SK-N-SH treated with all-trans-retinoic acid at 6 μM for 48 hours (cell line): ENCODE data around the gene MYL9.

Source experiments
- ATAC-seq: fragments of 200-7000 bp; cut with Tn5 transposase; 3 replicates; pipeline ENCODE4 v1.9.1; 2020; ENCODE audit warnings: mild to moderate bottlenecking, moderate library complexity
- ARNTL ChIP-seq: fragments of 450-650 bp; formaldehyde crosslinking; IDR thresholded peaks from 2 replicates; pipeline ENCODE4 v1.5.0; 2020; ENCODE audit warnings: low read depth, mild to moderate bottlenecking, moderate library complexity, borderline replicate concordance
- BACH2 ChIP-seq: fragments of 250-450 bp; sonication (Bioruptor Pico); IDR thresholded peaks from 2 replicates; pipeline ENCODE4 v1.9.0; 2021; ENCODE audit warnings: mild to moderate bottlenecking, borderline replicate concordance
- CSDC2 ChIP-seq: fragments of 250-450 bp; sonication (Bioruptor Pico); IDR thresholded peaks from 2 replicates; pipeline ENCODE4 v1.5.0; 2020; ENCODE audit warnings: mild to moderate bottlenecking, moderate library complexity
- ESRRG ChIP-seq: fragments of 250-450 bp; sonication (Bioruptor Pico); IDR thresholded peaks from 2 replicates; pipeline ENCODE4 v1.6.1; 2021; ENCODE audit warnings: mild to moderate bottlenecking
- GLIS3 ChIP-seq: fragments of 250-450 bp; sonication (Bioruptor Pico); IDR thresholded peaks from 2 replicates; pipeline ENCODE4 v1.5.0; 2020; ENCODE audit warnings: mild to moderate bottlenecking, moderate library complexity
- ISL1 ChIP-seq: fragments of 250-450 bp; sonication (Bioruptor Pico); IDR thresholded peaks from 2 replicates; pipeline ENCODE4 v2.1.2; 2022; ENCODE audit warnings: mild to moderate bottlenecking, moderate library complexity
- OSR1 ChIP-seq: fragments of 250-450 bp; sonication (Bioruptor Pico); IDR thresholded peaks from 2 replicates; pipeline ENCODE4 v1.8.0; 2022; ENCODE audit warnings: moderate library complexity, mild to moderate bottlenecking, inconsistent platforms
- PPARA ChIP-seq: fragments of 250-450 bp; sonication (Bioruptor Pico); IDR thresholded peaks from 2 replicates; pipeline ENCODE4 v1.5.0; 2020; ENCODE audit warnings: mild to moderate bottlenecking, borderline replicate concordance
- RARB ChIP-seq: fragments of 250-450 bp; sonication (Bioruptor Pico); IDR thresholded peaks from 2 replicates; pipeline ENCODE4 v1.8.0; 2021; ENCODE audit warnings: mild to moderate bottlenecking, moderate library complexity
- SNAI2 ChIP-seq: fragments of 250-450 bp; sonication (Bioruptor Pico); IDR thresholded peaks from 2 replicates; pipeline ENCODE4 v1.5.0; 2020; ENCODE audit warnings: mild to moderate bottlenecking, moderate library complexity
- TCF4 ChIP-seq: fragments of 250-450 bp; sonication (Bioruptor Pico); IDR thresholded peaks from 2 replicates; pipeline ENCODE4 v1.8.0; 2021; ENCODE audit warnings: mild to moderate bottlenecking, moderate library complexity, borderline replicate concordance
- TOX ChIP-seq: fragments of 250-450 bp; sonication (Bioruptor Pico); IDR thresholded peaks from 2 replicates; pipeline ENCODE4 v1.8.0; 2021; ENCODE audit warnings: mild to moderate bottlenecking, moderate library complexity, borderline replicate concordance
- ZC3H10 ChIP-seq: fragments of 250-450 bp; sonication (Bioruptor Pico); IDR thresholded peaks from 2 replicates; pipeline ENCODE4 v1.5.1; 2021; ENCODE audit warnings: mild to moderate bottlenecking, moderate library complexity
- ZFP3 ChIP-seq: fragments of 250-450 bp; sonication (Bioruptor Pico); IDR thresholded peaks from 2 replicates; pipeline ENCODE4 v1.5.0; 2020; ENCODE audit warnings: mild to moderate bottlenecking, moderate library complexity
- ZFP30 ChIP-seq: fragments of 450-650 bp; formaldehyde crosslinking; IDR thresholded peaks from 2 replicates; pipeline ENCODE4 v1.5.0; 2022; ENCODE audit warnings: mild to moderate bottlenecking, moderate library complexity
- ZNF565 ChIP-seq: fragments of 450-650 bp; formaldehyde crosslinking; conservative IDR thresholded peaks from 2 replicates; pipeline ENCODE4 v1.5.0; 2020; ENCODE audit warnings: low read depth, mild to moderate bottlenecking, moderate library complexity
- ZNF70 ChIP-seq: fragments of 450-650 bp; formaldehyde crosslinking; IDR thresholded peaks from 2 replicates; pipeline ENCODE4 v1.5.0; 2020; ENCODE audit warnings: mild to moderate bottlenecking, moderate library complexity
- ZNF8 ChIP-seq: fragments of 450-650 bp; formaldehyde crosslinking; IDR thresholded peaks from 2 replicates; pipeline ENCODE4 v1.5.0; 2020; ENCODE audit warnings: mild to moderate bottlenecking, moderate library complexity
- TF ChIP-seq, protein P1 (sequence below): fragments of 250-450 bp; sonication (Bioruptor Pico); IDR thresholded peaks from 2 replicates; pipeline ENCODE4 v1.8.0; 2021; ENCODE audit warnings: low read depth, mild to moderate bottlenecking, moderate library complexity, borderline replicate concordance
- TF ChIP-seq, protein P2 (sequence below): fragments of 250-450 bp; sonication (Bioruptor Pico); IDR thresholded peaks from 2 replicates; pipeline ENCODE4 v1.5.1; 2021; ENCODE audit warnings: mild to moderate bottlenecking, moderate library complexity
- TF ChIP-seq, protein P3 (sequence below): fragments of 250-450 bp; sonication (Bioruptor Pico); IDR thresholded peaks from 2 replicates; pipeline ENCODE4 v1.5.1; 2020; ENCODE audit warnings: low read depth, mild to moderate bottlenecking, moderate library complexity
- TF ChIP-seq, protein P4 (sequence below): fragments of 250-450 bp; sonication (Bioruptor Pico); IDR thresholded peaks from 2 replicates; pipeline ENCODE4 v1.8.0; 2020; ENCODE audit warnings: mild to moderate bottlenecking, moderate library complexity, borderline replicate concordance
- TF ChIP-seq, protein P5 (sequence below): fragments of 250-450 bp; sonication (Bioruptor Pico); IDR thresholded peaks from 2 replicates; pipeline ENCODE4 v1.5.0; 2020; ENCODE audit warnings: mild to moderate bottlenecking, moderate library complexity

Gene MYL9

DNA sequence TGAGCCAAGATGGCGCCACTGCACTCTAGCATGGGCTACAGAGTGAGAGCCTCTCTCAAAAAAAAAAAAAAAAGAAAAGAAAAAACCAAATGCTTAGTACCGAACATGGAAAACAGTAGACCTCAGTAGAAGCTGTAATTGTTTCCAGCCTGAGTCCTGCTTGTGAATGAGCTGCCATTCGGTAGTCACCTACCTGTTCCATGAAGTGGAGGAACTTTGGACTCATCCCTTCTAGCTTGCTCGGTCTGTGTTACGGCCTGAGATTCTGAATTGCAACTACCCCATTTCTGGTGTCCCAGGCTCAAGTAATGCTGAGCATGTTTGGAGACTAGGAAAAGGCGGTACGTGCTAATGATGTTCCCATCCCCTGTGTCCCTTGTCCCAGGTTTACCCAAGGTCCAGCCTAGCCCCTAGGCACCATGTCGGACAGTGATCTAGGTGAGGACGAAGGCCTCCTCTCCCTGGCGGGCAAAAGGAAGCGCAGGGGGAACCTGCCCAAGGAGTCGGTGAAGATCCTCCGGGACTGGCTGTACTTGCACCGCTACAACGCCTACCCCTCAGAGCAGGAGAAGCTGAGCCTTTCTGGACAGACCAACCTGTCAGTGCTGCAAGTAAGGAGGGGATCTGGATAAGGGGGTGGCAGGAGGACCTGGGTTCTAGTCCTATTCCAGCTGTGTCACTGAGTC, 37.2 kb downstream of the MYL9 start (continued):
- no peak for TF ChIP-seq GLIS3 (CRISPR knock-in tag)

DNA sequence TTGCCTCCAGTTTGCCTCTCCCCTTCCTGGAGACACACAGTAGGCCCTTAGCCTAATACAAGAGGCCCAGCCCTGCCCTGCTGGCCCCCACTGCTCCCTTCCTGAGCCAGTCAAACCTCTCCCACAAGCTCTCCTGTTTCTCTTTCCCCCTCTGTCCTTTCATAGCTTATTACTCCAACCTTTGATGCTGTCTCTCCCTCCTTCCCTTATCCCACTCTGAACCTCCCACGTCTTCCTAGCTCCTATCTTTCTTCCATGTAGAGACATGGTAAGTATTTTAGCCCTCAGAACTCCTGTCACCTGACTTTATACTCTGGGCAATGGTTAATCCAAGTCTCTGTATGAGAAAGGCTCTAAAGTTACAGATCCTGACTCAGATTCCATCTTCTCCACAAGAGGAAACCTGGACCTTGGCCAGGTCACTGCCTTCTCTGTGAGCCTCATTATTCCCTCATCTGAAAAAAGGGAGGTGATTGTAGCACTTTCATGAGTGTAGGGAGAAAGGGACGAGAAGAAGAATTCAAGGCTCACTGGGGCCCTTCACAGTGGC, 38.8 kb downstream of the MYL9 start:
- TF ChIP-seq, protein P1, sequence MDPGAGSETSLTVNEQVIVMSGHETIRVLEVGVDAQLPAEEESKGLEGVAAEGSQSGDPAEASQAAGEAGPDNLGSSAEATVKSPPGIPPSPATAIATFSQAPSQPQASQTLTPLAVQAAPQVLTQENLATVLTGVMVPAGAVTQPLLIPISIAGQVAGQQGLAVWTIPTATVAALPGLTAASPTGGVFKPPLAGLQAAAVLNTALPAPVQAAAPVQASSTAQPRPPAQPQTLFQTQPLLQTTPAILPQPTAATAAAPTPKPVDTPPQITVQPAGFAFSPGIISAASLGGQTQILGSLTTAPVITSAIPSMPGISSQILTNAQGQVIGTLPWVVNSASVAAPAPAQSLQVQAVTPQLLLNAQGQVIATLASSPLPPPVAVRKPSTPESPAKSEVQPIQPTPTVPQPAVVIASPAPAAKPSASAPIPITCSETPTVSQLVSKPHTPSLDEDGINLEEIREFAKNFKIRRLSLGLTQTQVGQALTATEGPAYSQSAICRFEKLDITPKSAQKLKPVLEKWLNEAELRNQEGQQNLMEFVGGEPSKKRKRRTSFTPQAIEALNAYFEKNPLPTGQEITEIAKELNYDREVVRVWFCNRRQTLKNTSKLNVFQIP, result no peak
- TF ChIP-seq PPARA (no peak), GLIS3 (CRISPR knock-in tag) (no peak), BACH2 (CRISPR knock-in tag) (no peak), SNAI2 (CRISPR knock-in tag) (no peak), ESRRG (CRISPR knock-in tag) (no peak), ZNF565 (CRISPR knock-in tag) (no peak), ISL1 (CRISPR knock-in tag) (no peak), TOX (CRISPR knock-in tag) (no peak), ZFP30 (CRISPR knock-in tag) (no peak), RARB (no peak), ZNF70 (CRISPR knock-in tag) (no peak), CSDC2 (CRISPR knock-in tag) (no peak), ZFP3 (CRISPR knock-in tag) (no peak), ARNTL (CRISPR knock-in tag) (no peak), TCF4 (CRISPR knock-in tag) (no peak), OSR1 (CRISPR knock-in tag) (no peak), ZNF8 (CRISPR knock-in tag) (no peak)
- TF ChIP-seq, protein P2, sequence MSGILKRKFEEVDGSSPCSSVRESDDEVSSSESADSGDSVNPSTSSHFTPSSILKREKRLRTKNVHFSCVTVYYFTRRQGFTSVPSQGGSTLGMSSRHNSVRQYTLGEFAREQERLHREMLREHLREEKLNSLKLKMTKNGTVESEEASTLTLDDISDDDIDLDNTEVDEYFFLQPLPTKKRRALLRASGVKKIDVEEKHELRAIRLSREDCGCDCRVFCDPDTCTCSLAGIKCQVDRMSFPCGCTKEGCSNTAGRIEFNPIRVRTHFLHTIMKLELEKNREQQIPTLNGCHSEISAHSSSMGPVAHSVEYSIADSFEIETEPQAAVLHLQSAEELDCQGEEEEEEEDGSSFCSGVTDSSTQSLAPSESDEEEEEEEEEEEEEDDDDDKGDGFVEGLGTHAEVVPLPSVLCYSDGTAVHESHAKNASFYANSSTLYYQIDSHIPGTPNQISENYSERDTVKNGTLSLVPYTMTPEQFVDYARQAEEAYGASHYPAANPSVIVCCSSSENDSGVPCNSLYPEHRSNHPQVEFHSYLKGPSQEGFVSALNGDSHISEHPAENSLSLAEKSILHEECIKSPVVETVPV (CRISPR knock-in tag), result no peak
- TF ChIP-seq, protein P3, sequence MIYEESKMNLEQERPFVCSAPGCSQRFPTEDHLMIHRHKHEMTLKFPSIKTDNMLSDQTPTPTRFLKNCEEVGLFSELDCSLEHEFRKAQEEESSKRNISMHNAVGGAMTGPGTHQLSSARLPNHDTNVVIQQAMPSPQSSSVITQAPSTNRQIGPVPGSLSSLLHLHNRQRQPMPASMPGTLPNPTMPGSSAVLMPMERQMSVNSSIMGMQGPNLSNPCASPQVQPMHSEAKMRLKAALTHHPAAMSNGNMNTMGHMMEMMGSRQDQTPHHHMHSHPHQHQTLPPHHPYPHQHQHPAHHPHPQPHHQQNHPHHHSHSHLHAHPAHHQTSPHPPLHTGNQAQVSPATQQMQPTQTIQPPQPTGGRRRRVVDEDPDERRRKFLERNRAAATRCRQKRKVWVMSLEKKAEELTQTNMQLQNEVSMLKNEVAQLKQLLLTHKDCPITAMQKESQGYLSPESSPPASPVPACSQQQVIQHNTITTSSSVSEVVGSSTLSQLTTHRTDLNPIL, result no peak
- ATAC-seq, result peak; percentile 46

DNA sequence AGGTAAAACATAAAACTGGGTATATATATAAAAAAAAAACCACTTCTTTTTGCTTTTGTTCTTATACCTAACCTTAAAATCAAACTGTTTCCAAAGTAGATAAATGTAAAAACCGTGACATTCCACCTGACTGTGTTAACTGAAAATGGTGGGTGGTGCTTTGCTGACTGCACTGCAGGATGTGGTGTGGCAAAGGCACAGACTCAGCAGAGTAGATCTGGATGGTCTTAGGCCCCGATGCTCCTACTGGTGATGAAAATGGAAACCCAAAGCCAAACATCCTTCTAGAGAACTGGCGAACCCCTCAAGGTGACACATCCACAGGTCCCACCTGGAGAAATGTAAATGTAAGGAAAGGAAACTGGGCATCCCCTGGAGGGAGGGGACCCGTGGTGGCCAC, 41.0 kb downstream of the MYL9 start:
- TF ChIP-seq ZNF70 (CRISPR knock-in tag), result no peak
- TF ChIP-seq OSR1 (CRISPR knock-in tag), result no peak
- TF ChIP-seq, protein P4, sequence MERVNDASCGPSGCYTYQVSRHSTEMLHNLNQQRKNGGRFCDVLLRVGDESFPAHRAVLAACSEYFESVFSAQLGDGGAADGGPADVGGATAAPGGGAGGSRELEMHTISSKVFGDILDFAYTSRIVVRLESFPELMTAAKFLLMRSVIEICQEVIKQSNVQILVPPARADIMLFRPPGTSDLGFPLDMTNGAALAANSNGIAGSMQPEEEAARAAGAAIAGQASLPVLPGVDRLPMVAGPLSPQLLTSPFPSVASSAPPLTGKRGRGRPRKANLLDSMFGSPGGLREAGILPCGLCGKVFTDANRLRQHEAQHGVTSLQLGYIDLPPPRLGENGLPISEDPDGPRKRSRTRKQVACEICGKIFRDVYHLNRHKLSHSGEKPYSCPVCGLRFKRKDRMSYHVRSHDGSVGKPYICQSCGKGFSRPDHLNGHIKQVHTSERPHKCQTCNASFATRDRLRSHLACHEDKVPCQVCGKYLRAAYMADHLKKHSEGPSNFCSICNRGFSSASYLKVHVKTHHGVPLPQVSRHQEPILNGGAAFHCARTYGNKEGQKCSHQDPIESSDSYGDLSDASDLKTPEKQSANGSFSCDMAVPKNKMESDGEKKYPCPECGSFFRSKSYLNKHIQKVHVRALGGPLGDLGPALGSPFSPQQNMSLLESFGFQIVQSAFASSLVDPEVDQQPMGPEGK (CRISPR knock-in tag), result no peak
- TF ChIP-seq BACH2 (CRISPR knock-in tag), result no peak
- no peak for TF ChIP-seq PPARA
- no peak for ATAC-seq

DNA sequence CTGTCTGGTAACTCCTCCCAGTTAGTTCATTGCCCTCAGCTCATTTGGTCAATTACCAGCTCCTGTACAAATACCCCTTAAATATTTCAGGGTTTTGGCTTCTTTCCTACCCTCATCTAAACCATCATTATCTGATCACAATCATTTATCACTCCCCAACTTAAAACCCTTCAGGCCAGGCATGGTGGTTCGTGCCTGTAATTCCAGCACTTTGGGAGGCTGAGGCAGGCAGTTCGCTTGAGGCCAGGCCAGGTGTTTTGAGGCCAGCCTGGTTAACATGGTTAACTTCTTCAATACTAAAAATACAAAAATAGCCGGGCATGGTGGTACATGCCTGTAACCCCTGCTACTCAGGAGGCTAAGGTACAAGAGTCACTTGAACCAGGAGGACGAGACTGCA, 41.5 kb downstream of the MYL9 start:
- no peak for ATAC-seq
- TF ChIP-seq CSDC2 (CRISPR knock-in tag), result no peak
- no peak for TF ChIP-seq ESRRG (CRISPR knock-in tag)
- no peak for TF ChIP-seq ZC3H10 (CRISPR knock-in tag)
- no peak for TF ChIP-seq TCF4 (CRISPR knock-in tag)
- no peak for TF ChIP-seq PPARA
- TF ChIP-seq ZFP3 (CRISPR knock-in tag), result no peak
- TF ChIP-seq ZNF8 (CRISPR knock-in tag), result no peak
- no peak for TF ChIP-seq BACH2 (CRISPR knock-in tag)
- no peak for TF ChIP-seq SNAI2 (CRISPR knock-in tag)
- TF ChIP-seq ZNF565 (CRISPR knock-in tag), result no peak
- TF ChIP-seq RARB, result no peak
- TF ChIP-seq OSR1 (CRISPR knock-in tag), result no peak
- no peak for TF ChIP-seq ISL1 (CRISPR knock-in tag)
- TF ChIP-seq, protein P5, sequence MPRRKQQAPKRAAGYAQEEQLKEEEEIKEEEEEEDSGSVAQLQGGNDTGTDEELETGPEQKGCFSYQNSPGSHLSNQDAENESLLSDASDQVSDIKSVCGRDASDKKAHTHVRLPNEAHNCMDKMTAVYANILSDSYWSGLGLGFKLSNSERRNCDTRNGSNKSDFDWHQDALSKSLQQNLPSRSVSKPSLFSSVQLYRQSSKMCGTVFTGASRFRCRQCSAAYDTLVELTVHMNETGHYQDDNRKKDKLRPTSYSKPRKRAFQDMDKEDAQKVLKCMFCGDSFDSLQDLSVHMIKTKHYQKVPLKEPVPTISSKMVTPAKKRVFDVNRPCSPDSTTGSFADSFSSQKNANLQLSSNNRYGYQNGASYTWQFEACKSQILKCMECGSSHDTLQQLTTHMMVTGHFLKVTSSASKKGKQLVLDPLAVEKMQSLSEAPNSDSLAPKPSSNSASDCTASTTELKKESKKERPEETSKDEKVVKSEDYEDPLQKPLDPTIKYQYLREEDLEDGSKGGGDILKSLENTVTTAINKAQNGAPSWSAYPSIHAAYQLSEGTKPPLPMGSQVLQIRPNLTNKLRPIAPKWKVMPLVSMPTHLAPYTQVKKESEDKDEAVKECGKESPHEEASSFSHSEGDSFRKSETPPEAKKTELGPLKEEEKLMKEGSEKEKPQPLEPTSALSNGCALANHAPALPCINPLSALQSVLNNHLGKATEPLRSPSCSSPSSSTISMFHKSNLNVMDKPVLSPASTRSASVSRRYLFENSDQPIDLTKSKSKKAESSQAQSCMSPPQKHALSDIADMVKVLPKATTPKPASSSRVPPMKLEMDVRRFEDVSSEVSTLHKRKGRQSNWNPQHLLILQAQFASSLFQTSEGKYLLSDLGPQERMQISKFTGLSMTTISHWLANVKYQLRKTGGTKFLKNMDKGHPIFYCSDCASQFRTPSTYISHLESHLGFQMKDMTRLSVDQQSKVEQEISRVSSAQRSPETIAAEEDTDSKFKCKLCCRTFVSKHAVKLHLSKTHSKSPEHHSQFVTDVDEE, result no peak
- no peak for TF ChIP-seq ZNF70 (CRISPR knock-in tag)
- TF ChIP-seq, protein P4 (CRISPR knock-in tag), result no peak
